HG03280 (cell line): ENCODE results near the gene DTWD2.
"Not testable (repeated sequence)": the region's sequence is repeated elsewhere in the genome, so short reads cannot be mapped to it uniquely, and the experiment has no call there.

Experiments
- ATAC-seq: cut with Tn5 transposase; IDR thresholded peaks from one replicate; pipeline ENCODE4 v1.9.1; 2021; ENCODE audit warnings: mild to moderate bottlenecking, moderate library complexity; ENCODE audit not compliant: unreplicated experiment

Gene DTWD2

DNA sequence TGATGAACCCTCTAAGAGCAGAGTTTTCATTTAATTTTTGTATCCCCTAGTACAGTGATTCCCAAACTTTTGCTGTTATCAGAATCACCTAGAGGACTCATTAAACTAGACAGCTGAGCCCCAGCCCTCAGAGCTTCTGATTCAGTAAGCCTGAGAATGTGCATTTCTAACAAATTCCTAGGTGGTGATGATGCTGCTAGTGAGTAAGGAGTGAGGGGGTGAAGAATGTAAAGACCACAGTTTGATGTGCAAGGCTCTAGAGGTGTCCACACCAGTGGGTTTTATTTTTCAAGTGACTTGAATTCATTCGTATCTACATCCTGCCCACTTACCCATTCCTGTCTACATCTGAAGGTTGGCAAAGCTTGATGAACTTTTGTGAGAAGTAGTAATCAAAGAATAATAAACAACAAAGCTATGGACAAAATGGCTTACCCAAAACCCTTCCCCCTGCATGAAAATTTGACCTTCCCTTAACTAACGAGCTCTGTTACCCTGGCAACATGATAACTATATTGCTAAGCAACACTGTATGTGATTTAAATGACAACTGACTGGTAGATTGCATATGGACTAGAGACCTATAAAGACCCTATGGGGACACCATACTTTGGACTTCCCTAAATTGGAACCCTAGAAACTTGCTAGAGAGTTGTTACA is 35.2 kb downstream of the DTWD2 start:
- no peak for ATAC-seq

DNA sequence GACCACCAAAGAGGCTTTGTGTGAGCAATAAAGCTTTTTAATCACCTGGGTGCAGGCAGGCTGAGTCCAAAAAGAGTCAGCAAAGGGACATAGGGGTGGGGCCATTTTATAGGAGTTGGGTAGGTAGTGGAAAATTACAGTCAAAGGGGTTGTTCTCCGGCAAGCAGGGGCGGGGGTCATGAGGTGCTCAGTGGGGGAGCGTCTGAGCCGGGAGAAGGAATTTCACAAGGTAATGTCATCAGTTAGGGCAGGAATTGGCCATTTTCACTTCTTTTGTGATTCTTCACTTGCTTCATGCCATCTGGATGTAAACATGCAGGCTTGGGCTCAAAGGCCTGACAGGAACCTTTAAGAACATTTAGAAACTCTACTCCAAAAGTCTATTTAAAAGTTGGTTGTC is 36.0 kb downstream of the DTWD2 start:
- not testable (repeated sequence) for ATAC-seq

DNA sequence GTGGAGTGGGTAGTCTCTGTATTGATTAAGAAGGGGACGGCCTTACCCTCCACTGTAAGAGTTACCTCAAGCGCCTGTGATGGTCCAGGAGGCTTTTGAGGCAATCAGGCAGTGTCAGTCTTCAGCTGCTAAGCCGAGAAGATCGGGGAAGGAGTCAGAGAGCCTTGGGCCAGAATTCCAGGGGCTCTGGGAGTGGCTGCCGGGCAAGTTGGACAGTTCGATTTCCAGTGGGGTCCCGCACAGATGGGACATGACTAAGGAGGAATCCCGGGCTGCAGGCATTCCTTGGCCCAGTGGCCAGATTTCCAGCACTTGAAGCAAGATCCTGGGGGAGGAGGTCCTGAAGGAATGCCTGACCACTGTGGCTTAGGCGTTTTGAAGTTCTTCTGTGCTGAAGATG is 38.0 kb downstream of the DTWD2 start:
- ATAC-seq, result not testable (repeated sequence)

DNA sequence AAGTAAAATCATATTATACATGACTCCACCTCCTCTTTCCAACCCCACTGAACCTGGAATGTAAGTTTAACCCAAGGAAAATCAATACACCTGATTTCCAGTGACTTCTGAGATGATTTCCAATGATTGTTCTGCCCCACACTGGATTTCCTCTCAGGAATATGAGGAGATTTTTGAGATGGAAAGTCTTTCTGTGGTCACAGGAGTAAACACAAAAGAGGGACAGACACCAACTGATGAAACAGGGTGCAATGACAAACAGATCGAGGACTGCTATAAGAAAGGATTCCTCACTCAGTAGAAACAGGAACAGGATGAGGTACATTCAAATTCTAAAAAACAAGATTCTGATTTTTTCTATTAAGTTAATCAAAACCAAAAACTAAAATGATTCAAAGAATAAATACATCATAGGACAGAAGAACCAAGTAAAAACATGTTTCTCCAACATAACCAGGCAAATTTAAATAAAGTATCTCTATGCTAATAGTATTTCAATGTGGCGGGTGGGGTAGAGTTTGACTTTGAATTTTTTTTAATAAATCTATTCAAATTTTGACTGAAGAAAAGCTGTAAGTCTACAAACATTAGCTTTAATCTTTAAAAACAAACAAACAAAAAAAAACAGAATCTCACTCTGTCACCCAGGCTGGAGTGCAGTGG is 42.1 kb downstream of the DTWD2 start:
- no peak for ATAC-seq

DNA sequence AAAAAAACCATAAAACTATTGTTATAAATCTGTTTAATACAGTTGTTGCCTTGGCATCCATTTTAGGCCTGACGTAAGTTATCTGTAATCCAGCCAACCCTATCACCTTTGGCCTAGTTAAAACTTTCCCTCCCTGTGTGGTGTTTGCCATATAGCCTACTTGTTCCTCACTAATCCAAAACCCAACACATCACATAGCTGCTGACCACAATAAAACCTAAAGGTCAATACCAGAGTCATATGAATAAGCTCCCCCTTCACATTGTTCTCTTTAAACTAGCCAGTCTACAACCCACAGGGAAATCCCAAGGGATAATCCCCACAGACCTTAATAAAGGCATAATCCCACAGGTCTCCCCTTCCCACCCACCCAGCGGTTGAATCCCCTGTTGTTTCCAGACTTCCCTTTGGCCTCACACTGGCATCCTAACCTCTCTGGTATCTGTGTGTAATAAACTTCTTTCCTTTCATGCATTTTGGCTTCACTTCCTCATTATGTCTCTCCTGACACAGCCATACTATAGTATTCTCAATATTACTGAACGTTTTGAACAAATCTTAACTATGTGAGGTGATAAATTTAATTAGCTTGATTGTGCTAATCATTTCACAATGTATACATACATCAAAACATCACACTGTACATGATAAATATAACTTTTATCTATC is 50.8 kb downstream of the DTWD2 start:
- no peak for ATAC-seq

DNA sequence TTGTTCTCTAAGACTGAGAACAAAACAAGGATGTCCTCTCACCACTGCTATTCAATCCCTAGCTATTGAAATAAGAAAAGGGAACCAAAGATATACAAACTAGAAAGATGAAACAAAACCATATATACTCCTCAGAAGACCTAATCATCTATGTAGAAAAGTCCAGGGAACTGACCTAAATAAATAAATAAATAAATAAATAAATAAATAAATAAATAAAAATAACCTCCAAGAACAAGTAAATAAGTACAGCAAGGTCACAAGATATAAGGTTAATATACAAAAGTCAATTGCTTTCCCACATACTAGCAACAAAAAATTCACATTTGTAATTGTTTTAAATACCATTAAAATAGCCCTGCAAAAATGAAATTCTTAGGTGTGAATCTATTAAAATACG is 54.6 kb downstream of the DTWD2 start:
- no peak for ATAC-seq

DNA sequence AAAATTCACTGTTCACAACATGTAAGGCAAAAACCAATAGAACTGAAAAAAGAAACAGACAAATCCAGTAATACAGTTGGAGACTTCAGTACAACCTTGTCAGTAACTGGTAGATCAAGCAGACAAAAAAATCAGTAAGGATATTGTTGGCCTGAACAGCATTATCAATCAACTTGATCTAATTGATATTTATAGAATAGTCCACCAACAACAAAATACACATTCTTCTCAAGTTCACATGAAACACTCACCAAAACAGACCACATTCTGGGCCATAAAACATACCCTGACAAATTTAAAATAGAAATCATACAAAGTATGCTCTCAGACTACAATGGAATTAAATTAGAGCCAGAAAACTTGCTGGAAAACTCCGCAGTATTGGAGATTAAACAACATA is 56.8 kb downstream of the DTWD2 start:
- no peak for ATAC-seq

DNA sequence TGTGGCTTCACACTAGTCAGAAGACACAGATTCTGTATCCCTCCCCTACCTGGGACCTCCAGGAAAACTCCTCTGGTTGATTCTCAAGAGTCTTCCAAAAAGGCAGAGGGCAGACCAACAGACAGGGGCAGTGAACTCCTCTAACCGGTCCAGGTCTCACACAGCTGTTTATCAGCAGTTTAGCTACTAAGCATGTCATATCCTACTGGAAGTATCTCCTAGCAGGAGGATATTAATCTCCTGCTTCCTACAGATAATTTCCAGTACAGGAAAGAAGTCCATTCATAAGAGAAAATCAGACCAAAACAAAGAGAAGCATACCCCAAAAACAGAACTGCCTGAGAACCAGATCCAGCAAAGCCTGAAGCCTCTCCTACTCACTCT is 64.3 kb downstream of the DTWD2 start:
- ATAC-seq, result no peak

DNA sequence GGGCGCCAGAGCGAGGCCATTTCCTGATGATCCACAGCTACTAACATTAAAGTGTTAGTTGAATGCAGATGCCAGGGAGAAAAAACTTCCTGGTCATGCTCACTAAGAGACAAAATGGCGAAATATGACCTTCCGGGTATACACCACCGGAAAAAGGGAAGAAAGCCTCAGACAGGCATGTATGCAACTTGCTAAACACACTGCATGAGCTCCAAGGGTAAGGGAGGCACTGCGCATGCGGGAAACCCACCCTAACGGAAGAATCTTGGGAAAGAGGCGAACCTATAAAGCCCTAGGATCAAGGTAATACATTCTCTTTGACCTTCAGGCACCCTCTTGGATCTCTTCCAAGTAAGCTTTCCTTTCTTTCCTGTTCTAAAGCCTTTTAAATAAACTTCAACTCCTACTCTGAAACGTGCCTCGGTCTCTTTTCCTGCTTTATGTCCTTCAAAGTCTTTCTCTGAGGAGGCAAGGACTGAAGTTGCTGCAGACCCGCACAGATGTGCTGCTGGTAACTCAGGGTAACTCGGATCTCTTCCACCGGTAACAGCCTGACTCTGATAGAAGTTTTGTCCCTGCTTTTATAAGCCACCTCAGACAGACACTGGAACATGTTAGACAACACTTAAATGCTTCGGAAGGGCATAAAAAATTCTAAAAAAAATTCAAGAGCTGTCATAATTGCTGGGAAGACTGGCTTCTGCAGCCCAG is 64.9 kb downstream of the DTWD2 start:
- no peak for ATAC-seq

DNA sequence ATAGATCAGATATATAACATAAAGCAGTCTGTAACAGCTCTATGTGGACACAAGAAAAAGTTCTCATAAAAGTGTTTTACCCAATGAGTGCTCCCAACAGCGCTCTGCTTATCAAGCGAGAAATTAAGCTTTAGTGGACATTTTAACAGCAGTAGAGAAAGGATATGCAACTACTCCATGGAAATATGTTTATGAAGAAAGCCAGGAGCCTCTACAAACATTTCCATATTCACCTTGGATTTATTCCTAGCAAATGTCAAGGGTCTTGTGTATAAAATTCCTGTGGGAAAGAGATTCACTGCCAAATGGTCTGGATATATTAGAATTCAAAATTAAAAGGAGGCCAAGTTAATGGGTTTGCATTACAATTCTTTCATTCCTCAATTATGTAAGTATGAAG is 66.5 kb downstream of the DTWD2 start:
- no peak for ATAC-seq

DNA sequence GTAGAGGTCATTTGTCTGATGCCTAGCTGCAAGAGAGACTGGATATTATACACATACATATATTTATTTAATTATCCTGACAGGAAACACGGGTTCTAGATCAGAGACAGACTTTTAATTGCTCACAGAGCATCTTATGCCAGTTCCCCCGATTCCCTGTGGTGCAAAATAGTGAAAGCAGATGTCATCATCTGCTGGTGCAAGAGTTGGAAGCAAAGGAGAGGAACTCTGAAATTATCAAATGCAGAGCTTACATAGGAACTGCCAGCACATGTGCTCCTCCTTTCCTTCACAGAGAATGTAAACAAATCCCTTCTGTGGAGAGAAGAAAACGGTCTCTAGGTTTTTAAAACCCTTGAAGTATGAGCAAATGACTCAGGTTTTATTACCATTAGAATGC is 69.3 kb downstream of the DTWD2 start:
- no peak for ATAC-seq

DNA sequence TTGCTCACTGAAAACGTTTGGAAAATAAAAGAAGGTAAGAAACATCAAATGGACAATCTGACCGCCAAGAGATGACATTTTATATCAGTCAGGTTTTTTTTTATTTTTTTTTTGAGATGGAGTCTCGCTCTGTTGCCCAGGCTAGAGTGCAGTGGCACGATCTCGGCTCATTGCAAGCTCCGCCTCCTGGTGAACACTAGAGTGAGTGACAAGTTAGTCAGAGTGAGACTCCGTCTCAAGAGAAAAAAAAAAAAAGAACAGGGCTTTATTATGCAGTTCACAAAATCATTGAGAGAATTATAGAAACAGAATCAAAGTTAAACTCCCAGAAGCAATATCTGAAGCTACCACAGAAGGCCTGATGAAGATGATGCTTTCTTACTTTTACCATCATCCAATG is 70.1 kb downstream of the DTWD2 start:
- ATAC-seq, result peak; percentile 81

DNA sequence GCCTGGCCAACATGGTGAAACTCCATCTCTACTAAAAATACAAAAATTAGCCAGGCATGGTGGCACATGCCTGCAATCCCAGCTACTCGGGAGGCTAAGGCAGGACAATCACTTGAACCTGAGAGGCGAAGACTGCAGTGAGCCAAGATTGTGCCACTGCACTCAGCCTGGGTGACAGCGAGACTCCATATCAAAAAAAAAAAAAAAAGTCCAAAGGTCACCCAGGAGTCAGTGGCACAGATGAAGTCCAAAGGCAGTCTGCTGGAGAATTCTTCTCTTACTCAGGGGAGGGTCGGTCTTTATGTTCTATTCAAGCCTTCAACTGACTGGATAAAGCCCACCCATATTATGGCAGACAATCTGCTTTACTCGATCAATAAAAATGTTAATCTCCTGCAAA is 80.8 kb downstream of the DTWD2 start:
- ATAC-seq, result not testable (repeated sequence)

DNA sequence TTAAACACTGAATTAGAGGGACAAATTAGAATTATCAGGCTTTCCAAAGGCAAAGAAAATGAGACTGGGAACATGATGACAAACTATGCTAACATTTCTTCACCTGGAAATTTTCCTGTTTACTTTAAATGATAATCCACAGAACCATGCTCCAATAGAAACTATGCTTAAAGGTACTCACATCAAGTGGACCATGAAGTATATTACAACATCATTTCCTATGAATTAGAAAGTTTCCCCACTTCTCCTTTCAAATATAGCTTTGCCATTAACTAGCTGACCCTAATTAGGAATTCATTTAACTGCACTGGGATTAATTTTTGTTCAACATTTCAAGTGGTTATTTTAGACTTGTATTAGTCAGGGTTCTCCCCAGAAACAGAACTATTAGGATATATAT is 81.4 kb downstream of the DTWD2 start:
- ATAC-seq, result no peak

DNA sequence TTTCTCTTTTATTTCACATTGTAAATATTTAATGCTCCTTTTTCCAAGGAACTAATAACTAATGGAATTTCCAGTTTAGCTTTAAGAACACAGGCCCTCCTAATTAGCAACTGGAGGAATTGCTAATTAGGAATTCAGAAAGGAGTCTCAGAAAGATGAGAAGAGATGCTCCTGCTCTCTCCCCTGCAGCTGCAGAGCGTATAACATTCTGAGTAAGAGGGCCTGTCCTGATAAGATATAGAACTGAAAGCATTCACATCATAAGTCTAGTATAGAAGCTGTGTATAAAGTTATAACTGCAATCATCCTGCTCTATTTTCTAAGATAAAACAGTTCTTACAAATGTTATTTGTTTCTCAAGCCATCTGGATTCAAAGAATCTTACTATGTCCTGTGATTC is 83.2 kb downstream of the DTWD2 start:
- no peak for ATAC-seq

DNA sequence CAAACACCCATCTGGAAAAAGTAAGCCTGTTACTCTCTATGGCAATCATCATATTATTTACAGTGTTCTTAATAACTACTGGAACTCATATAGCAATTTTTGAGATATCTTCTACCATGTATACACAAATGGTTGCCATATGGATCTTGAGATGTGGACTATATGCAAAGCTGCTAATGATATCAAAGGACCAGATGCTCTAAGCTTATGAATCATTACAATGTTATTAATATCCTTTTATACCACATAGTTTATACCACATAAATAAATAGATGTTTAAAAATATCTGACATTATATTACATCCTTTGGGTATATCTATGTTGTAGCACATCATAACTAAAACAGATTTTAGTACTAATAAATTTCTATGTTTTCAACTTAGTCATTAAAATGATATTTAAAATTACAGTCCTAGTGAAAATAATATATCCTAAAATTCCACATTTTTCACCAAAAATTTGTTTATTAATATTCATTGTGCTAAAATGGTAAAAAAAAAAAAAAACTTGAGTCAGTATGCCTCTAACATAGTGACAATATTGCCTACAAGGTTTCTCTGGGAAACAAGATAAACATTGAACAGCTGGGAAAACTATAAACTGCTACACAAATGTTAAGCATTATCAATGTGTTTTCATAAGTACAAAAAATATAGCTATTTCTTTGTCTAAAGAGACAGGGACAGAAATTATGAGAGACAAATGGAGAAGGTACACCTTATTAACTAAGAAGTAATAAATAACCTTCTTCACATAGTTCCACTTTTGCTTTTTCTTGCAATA is 85.5 kb downstream of the DTWD2 start:
- no peak for ATAC-seq

DNA sequence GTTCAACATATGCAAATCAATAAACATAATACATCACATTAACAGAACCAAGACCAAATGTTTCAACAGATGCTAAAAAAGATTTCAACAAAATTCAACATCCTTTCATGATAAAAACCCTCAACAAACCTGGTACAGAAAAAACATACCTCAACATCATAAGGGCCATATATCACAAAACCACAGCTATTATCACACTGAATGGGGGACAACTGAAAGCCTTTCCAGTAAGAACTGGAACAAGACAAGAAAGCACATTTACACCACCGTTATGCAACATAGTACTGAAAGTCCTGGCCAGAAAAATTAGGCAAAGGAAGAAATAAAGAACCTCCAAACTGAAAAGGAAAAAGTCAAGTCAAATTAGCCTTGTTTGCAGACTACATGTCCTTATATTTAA is 93.6 kb downstream of the DTWD2 start:
- ATAC-seq, result no peak

DNA sequence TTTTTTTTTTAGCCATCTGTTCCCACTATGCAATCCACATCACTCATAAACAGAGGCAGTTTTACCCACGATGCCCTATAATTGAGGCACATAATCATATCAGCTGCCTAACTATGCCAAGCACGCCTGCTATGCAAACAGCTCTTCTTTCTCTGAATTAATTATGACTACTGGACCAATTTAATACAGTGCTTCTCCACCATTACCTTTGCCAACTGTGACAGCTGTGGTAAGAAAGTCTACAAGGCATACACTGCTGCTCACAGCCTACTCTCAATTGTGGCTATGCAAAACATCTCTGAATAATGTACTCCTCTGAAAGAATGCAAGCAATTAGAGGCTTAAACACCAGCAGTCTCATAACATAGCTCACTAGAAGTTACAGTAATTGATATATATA is 97.1 kb downstream of the DTWD2 start:
- peak; percentile 72 for ATAC-seq

DNA sequence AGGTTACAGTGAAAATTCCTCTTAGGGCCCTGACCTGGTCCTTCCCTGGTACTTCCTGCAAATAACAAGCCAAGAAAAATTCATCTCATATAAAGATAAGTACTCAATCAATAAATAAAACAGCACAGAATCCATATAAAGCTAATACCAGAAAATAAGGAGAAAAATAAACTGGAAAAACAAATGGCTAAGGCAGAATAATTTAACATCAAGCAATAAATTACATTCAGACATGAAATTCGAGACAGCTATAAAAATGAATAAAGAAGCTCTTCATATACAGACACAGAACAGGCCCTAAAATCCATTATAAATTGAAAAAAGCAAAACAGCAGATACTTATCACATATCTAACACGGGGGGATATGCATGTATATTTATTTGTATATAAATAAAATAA is 99.2 kb downstream of the DTWD2 start:
- no peak for ATAC-seq

DNA sequence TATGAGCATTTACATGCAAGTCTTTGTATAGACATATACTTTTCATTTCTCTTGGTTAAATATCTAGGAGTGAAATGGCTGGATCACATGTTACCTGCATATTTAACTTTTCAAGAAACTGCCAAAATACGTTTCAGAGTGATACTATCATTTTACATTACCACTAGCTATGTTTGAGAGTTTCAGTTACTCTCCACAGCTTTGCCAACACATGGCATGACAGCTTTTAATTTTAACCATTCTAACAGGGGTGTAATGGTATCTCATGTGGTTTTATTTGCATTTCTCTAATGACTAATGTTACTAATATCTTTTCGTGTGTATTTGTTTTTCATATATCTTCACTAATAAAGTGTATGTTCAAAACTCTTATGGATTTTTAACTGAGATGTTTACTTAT is 99.8 kb downstream of the DTWD2 start:
- no peak for ATAC-seq

DNA sequence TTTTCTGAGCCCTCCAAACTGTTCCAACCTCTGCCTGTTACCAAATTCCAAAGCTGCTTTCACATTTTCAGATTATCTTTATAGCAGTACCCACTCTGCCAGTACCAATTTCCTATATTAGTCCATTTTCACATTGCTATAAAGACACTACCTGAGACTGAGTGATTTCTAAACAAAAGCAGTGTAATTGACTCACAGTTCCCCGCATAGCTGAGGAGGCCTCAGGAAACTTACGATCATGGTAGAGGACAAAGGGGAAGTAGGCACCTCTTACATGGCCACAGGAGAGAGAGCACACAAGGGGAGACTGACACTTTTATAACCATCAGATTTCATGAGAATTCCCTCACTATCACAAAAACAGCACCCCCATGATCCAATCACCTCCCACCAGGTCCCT is 105.0 kb downstream of the DTWD2 start:
- no peak for ATAC-seq
